ENCODE measurements around the gene CPLX3. TPM values are rescaled to one million over a fixed set of nuclear protein-coding genes. Genes with fewer than 3 reads are reported as not detected.

The CPLX3 gene
- total RNA-seq, 4 donors from 2014 or later: 0.47 TPM; not detected in 3

DNA sequence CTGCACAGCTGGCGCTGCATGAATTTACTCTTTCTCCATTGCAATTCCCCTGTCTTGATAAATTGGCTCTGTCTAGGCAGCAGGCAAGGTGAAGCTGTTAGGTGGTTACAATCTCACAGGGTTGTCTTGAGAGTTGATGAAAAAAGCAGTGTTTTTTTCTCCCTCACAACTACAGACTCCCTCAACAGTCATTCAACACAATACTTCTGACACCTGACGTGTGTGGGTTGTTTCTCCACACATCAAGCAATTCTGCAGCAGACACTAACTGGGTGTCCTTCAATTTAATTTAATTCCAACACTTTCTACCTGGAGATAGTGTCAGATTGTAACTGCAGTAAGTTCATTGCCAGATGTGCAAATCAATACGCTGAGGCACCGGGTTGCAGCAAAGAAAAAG lies 51.8 kb downstream of the CPLX3 start:
- H3K27ac ChIP-seq: no peak overlapping the region
- H3K27me3 ChIP-seq: no peaks in the 10 kb centered on the region
- H3K36me3 ChIP-seq: no peaks in the 10 kb centered on the region
- H3K4me1 ChIP-seq: peaks cover 8% of the 10 kb centered on the region
- H3K4me3 ChIP-seq: no peak overlapping the region
- no peak for DNase-seq (ENCODE audit: low spot score in 2 of 2)
- TF ChIP-seq EP300 (IDR thresholded peaks at IDR 0.05) (no peak), POLR2AphosphoS5 (IDR thresholded peaks at IDR 0.05) (no peak), POLR2A (IDR thresholded peaks at IDR 0.05) (no peak)
- TF ChIP-seq, protein P1, sequence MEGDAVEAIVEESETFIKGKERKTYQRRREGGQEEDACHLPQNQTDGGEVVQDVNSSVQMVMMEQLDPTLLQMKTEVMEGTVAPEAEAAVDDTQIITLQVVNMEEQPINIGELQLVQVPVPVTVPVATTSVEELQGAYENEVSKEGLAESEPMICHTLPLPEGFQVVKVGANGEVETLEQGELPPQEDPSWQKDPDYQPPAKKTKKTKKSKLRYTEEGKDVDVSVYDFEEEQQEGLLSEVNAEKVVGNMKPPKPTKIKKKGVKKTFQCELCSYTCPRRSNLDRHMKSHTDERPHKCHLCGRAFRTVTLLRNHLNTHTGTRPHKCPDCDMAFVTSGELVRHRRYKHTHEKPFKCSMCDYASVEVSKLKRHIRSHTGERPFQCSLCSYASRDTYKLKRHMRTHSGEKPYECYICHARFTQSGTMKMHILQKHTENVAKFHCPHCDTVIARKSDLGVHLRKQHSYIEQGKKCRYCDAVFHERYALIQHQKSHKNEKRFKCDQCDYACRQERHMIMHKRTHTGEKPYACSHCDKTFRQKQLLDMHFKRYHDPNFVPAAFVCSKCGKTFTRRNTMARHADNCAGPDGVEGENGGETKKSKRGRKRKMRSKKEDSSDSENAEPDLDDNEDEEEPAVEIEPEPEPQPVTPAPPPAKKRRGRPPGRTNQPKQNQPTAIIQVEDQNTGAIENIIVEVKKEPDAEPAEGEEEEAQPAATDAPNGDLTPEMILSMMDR (IDR thresholded peaks at IDR 0.05): no peak
- H3K9me3 ChIP-seq: no peaks in the 10 kb centered on the region
- WGBS: 65% methylated on average over 4 of the region's 4 CpGs

Other genes starting within 250 kb of the CPLX3 start
- 100 to 1,000 TPM in 3 of 4 donors, 10 to 100 TPM in 1; 93.1 to 244 (median 115) TPM for gene CLK3, start 210.8 kb upstream of the CPLX3 start, total RNA-seq
- gene EDC3, start 130.6 kb upstream of the CPLX3 start, total RNA-seq: 10 to 100 TPM; 13.0 to 52.4 (median 23.5) TPM
- gene CYP1A1, start 101.1 kb upstream of the CPLX3 start, total RNA-seq: 1 to 10 TPM in 3 of 4 donors, under 1 TPM in 1; 0.64 to 6.0 (median 2.8) TPM
- not detected for gene CYP1A2, start 77.8 kb upstream of the CPLX3 start, total RNA-seq
- 10 to 100 TPM; 33.1 to 45.2 (median 35.5) TPM for gene CSK, start 44.5 kb upstream of the CPLX3 start, total RNA-seq
- gene LMAN1L, start 13.8 kb upstream of the CPLX3 start, total RNA-seq: under 1 TPM in 1 of 4 donors, not detected in 3; 0.42 TPM
- gene ULK3, start 16.5 kb downstream of the CPLX3 start, total RNA-seq: 100 to 1,000 TPM; 105 to 330 (median 129) TPM
- 100 to 1,000 TPM in 2 of 4 donors, 10 to 100 TPM in 2; 82.7 to 120 (median 102) TPM for gene SCAMP2, start 46.7 kb downstream of the CPLX3 start, total RNA-seq
- gene MPI, start 63.4 kb downstream of the CPLX3 start, total RNA-seq: 10 to 100 TPM; 17.1 to 59.2 (median 41.4) TPM
- gene FAM219B, start 80.2 kb downstream of the CPLX3 start, total RNA-seq: 10 to 100 TPM; 49.4 to 96.2 (median 68.0) TPM
- gene COX5A, start 111.4 kb downstream of the CPLX3 start, total RNA-seq: 100 to 1,000 TPM; 114 to 130 (median 122) TPM
- 1 to 10 TPM; 3.5 to 7.8 (median 6.1) TPM for gene RPP25, start 130.1 kb downstream of the CPLX3 start, total RNA-seq
- gene SCAMP5, start 168.9 kb downstream of the CPLX3 start, total RNA-seq: 1 to 10 TPM in 3 of 4 donors, under 1 TPM in 1; 0.53 to 4.5 (median 2.7) TPM
- 10 to 100 TPM in 2 of 4 donors, 1 to 10 TPM in 2; 7.4 to 25.7 (median 13.1) TPM for gene PPCDC, start 197.0 kb downstream of the CPLX3 start, total RNA-seq